OCI-LY1 (cell line): ENCODE results near the gene LRP2.

ENCODE experiments used
- CTCF ChIP-seq: fragments of 200-600 bp; sonication (generic), shearing (Covaris generic); IDR thresholded peaks from 2 replicates; pipeline ENCODE4 v1.5.1; 2017; ENCODE audit warnings: mild to moderate bottlenecking, antibody characterized with exemption, low read length, moderate library complexity, mixed read lengths
- EZH2 ChIP-seq: fragments of 200-600 bp; sonication (generic), shearing (Covaris generic); IDR thresholded peaks from 2 replicates; pipeline ENCODE4 v1.8.0; 2017; ENCODE audit warnings: borderline replicate concordance, mixed run types, mild to moderate bottlenecking, antibody characterized with exemption, low read length, moderate library complexity, mixed read lengths

GRCh38 chr2:169193618-169194017 lies 168.7 kb downstream of the LRP2 start:
- TF ChIP-seq CTCF: no peak
- TF ChIP-seq EZH2: no peak
